ENCODE measurements around the gene CCNJL.

CCNJL gene

GRCh38 chr5:160305319-160305718, 7.0 kb downstream of the CCNJL start:
- no peak overlapping the region for H3K27ac ChIP-seq
- peaks cover 19% of the 10 kb centered on the region for H3K36me3 ChIP-seq
- H3K9me3 ChIP-seq (ENCODE audit: severe bottlenecking): no peaks in the 10 kb centered on the region
- no peaks in the 10 kb centered on the region for H3K27me3 ChIP-seq (ENCODE audit: insufficient read depth, low read depth, severe bottlenecking)
- DNase-seq: no peak
- no peak for TF ChIP-seq CTCF (IDR thresholded peaks at IDR 0.05; ENCODE audit: low read depth, low read length)
- no peak overlapping the region for H3K4me3 ChIP-seq (ENCODE audit: low read depth, low read length)

- Histone ChIP-seq H3K27ac (no peak overlapping the region), H3K27me3 (ENCODE audit: insufficient read depth, low read depth, severe bottlenecking) (no peaks in the 10 kb centered on the region), H3K36me3 (peaks cover 5% of the 10 kb centered on the region), H3K9me3 (ENCODE audit: severe bottlenecking) (no peaks in the 10 kb centered on the region), H3K4me3 (ENCODE audit: low read depth, low read length) (no peak overlapping the region)
- TF ChIP-seq CTCF (IDR thresholded peaks at IDR 0.05; ENCODE audit: low read depth, low read length): no peak
- DNase-seq: no peak
Observed at GRCh38 chr5:160303690-160304089, 8.7 kb downstream of the CCNJL start.

- Histone ChIP-seq H3K27ac (no peak overlapping the region), H3K27me3 (ENCODE audit: insufficient read depth, low read depth, severe bottlenecking) (no peaks in the 10 kb centered on the region), H3K9me3 (ENCODE audit: severe bottlenecking) (no peaks in the 10 kb centered on the region), H3K36me3 (no peaks in the 10 kb centered on the region), H3K4me3 (ENCODE audit: low read depth, low read length) (no peak overlapping the region)
- no peak for TF ChIP-seq CTCF (IDR thresholded peaks at IDR 0.05; ENCODE audit: low read depth, low read length)
- DNase-seq: no peak
Observed at GRCh38 chr5:160298189-160298588, 14.2 kb downstream of the CCNJL start.

GRCh38 chr5:160297776-160298175, 14.6 kb downstream of the CCNJL start:
- no peak for TF ChIP-seq CTCF (IDR thresholded peaks at IDR 0.05; ENCODE audit: low read depth, low read length)
- Histone ChIP-seq H3K27me3 (ENCODE audit: insufficient read depth, low read depth, severe bottlenecking) (no peaks in the 10 kb centered on the region), H3K9me3 (ENCODE audit: severe bottlenecking) (no peaks in the 10 kb centered on the region), H3K27ac (no peak overlapping the region), H3K4me3 (ENCODE audit: low read depth, low read length) (no peak overlapping the region), H3K36me3 (no peaks in the 10 kb centered on the region)
- no peak for DNase-seq

- TF ChIP-seq CTCF (IDR thresholded peaks at IDR 0.05; ENCODE audit: low read depth, low read length): no peak
- DNase-seq: no peak
- Histone ChIP-seq H3K27ac (no peak overlapping the region), H3K36me3 (no peaks in the 10 kb centered on the region), H3K4me3 (ENCODE audit: low read depth, low read length) (no peak overlapping the region), H3K9me3 (ENCODE audit: severe bottlenecking) (no peaks in the 10 kb centered on the region), H3K27me3 (ENCODE audit: insufficient read depth, low read depth, severe bottlenecking) (no peaks in the 10 kb centered on the region)
Observed at GRCh38 chr5:160297004-160297403, 15.4 kb downstream of the CCNJL start.

GRCh38 chr5:160296496-160296895, 15.9 kb downstream of the CCNJL start:
- Histone ChIP-seq H3K27ac (no peak overlapping the region), H3K36me3 (no peaks in the 10 kb centered on the region), H3K4me3 (ENCODE audit: low read depth, low read length) (no peak overlapping the region), H3K9me3 (ENCODE audit: severe bottlenecking) (no peaks in the 10 kb centered on the region), H3K27me3 (ENCODE audit: insufficient read depth, low read depth, severe bottlenecking) (no peaks in the 10 kb centered on the region)
- TF ChIP-seq CTCF (IDR thresholded peaks at IDR 0.05; ENCODE audit: low read depth, low read length): no peak
- no peak for DNase-seq
